Epidermal melanocyte (primary cell): ENCODE results near the gene RAI14.

Source experiments
- DNase-seq: peaks from one replicate; pipeline ENCODE4 v3.0.0; 2011; ENCODE audit warnings: low spot score; ENCODE audit not compliant: insufficient read length

Gene RAI14

DNA sequence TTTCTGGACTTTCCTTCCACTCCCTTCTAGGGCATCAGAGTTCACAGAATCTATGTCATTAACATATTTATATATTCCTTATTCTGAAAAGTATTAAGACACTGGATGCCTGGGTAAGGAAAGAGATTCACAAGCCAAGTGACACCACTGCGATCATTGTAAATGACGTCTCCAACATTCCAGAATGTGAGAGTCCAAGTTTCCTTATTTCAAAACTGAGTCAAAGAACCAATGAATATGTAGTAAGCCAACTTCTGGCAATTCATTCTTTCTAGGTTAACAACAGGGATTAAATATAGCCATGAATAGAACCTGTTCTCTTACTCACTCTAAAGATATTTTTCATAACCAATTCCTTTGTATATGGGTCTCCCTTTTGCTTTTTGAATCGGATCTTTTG, 18.1 kb downstream of the RAI14 start:
- no peak for DNase-seq

DNA sequence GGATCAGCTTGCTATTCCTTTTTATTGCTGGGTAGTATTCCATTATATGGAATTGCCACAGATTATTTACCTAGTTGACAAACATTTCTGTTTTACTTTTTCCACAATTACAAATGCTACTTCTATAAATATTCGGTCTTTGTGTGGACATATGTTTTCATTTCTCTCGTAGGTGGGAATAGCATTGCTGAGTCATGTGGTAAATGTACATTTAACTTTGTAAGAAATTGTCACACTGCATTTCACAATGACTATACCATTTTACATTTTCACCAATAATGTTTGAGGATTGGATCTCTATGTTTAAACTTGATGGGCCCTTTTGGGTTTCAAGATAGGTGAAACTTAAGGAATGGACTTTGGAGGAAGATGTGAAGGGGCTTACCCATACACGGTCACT, 19.7 kb downstream of the RAI14 start:
- DNase-seq, result no peak

- no peak for DNase-seq
These were observed 20.3 kb downstream of the RAI14 start for GRCh38 chr5:34676416-34676815.

- DNase-seq, result no peak
These were observed 21.3 kb downstream of the RAI14 start for GRCh38 chr5:34677428-34677827.

DNA sequence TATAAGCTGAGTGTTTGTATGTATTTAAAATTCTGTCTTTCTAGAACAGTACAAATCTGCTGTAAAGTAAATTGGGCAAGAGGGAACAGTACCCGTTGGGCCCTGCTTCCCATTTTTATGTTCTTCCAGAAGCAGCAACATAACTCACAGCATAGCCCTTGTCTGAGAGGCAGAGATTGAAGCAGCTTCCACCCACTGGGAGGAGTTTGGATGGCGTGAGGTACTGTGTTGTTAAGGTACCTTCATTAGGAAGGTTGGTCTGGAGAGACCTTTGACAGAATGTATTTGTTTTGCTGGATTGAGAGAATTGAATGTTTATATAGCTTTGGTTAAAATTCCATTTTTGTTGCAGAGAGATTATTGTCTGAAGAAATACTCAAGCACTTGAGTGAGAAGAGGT, 24.8 kb downstream of the RAI14 start:
- DNase-seq, result no peak

DNA sequence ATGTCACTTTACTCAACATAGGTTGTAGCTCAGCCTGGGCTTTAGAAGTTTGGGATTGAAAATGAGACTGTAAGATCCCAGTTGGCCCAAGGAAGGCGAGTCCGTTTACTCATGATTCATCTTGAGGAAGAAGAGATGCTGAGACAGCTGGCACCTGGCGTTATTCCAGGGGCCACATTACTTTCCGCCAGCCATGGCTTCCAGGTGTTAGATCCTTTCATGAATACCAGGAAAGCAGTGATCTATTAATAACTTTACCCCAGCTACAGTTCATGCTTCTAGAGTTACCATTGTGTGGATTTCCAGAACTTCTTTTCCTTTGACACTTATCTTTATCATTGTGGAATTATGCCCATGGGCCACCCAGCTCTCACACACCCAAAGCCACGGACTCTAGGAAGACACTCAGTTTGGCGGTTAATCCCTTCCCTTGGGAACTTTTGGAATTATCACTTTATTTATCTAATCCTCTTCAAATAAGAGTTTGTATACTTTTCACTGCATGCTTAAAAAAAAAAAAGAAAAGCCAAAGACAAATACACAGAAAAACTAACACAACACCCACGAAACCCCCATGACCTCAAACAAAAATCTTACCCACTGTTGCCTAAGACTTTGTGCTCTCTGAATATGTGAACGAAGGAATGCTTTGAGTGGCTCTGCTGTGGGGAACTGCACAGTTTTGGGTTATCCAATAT, 26.9 kb downstream of the RAI14 start:
- DNase-seq, result no peak

- DNase-seq, result no peak
These were observed 28.3 kb downstream of the RAI14 start for GRCh38 chr5:34684281-34684979.

GRCh38 chr5:34684980-34685352, 28.8 kb downstream of the RAI14 start:
- no peak for DNase-seq

DNA sequence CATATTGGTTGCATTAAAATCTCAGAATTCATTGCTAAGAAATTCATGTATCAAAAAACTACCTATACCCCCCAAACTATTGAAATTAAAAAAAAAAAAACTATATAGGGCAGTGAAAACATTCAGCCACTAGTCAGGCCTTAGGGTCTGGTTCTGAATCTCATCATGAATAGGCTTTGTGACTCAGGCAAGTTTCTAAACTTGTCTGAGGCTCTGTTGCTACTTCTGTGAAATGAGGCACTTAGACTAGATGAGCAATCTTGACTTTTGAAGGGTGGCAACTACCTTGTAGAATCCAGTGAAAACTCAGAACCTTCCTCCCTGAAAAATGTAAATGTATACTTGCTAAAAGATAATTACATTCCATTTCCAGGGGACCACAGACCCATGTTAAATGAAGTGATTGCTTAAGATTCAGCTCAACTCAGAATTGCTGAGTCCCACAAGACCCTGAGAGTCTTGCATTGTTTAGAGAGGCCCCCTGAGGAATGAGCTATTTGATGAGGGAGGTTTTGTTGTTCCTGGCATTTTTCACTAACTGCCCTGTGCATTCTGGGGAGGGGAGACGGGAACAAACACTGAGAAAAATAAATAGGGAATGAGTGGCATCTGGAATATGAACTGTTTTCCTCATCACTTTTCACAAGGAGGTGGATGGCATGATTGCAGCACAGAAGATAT, 29.5 kb downstream of the RAI14 start:
- no peak for DNase-seq

DNA sequence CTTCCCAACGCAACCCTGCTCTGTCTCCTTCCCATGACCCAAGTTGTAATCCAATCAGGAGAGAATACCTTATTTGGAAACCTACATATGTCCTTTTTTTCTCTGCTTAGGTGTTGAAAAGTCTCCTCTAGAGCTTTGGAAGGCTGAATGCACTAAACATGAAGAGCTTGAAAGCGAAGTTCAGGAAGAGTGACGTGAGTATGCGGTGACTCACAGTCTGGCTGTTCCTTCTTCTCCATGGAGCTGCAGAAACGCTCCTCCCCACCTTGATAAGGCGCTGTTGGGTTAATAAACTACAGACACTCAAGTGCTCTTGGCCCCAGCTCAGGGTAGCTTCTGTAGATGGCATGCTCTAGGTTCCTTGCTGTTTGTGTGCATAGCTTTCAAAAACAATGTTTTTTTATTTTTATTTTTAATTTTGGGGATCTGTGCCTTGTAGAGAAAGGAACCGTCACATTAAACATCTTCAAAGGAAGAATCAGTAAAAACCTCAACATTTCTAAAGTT, 30.7 kb downstream of the RAI14 start:
- DNase-seq, result no peak

DNA sequence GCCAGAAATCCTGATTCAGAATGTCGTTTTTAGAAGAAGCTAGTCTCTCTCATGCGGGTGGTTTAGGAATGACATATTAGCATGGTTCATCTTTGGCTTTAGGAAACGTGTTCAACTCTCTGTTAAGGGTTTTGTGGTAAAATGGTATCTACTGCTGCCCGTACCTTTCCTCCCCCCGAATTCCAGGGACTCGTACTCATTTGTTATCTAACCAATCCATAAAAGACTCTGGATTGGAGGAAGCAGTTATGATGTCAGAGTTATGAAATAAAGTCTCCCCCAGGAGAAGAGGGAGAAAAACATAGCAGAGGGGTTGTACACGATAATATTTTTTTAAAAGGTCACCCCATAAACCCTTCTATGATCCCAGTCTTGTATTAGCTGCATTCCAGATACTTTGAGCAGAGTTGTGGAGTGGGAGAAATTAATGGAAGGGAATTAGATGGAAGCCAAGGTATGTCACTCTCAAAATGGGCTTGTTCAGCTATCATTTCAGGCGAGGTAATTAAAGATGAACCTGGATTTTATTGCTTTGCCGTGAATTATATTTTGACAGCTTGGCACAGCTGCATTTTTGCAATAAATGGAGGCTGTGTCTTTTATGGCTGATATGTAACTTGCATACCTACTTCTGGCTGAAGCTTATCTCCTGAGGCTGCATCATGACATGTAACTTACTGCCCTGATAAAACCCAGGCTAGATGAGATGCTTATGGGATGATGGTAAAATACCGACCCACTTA, 31.3 kb downstream of the RAI14 start:
- no peak for DNase-seq

DNA sequence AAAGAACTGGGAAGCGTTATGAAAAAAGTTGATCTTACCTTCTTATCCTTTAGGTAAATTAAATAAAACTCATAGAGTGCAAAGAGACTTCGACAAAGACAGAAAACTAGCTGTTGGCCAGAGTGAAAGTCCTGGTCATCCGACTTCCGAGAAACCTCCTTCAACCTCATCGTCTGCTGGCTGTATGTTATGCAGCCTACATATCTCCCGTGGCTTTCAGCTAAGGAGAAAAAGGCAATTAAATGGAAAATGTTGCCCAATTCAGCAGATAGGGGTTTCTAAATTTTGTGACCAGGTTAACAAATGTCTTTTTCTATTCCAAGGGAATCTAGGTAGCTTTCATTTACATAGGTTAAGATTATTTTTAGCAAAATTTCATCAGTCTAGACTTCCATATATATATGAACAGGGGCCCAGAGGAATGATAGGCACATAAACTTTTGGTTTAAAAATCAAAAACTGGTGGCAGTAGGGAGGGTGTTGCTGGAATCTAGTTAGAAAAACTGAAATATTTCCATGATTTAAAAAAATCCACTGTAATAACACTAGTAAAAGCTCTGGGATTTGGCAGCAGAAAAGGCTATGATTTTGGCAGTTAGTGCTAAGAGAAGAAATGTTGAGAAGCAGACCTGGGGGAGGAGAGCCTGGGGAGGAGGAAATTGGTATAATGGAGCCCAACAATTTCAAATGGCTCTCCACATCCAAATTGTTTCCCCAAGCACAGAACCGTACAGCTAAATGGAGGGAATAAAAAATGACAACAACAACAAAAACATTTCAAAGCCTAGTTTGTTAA, 32.1 kb downstream of the RAI14 start:
- no peak for DNase-seq

GRCh38 chr5:34690301-34690700, 34.2 kb downstream of the RAI14 start:
- no peak for DNase-seq

DNA sequence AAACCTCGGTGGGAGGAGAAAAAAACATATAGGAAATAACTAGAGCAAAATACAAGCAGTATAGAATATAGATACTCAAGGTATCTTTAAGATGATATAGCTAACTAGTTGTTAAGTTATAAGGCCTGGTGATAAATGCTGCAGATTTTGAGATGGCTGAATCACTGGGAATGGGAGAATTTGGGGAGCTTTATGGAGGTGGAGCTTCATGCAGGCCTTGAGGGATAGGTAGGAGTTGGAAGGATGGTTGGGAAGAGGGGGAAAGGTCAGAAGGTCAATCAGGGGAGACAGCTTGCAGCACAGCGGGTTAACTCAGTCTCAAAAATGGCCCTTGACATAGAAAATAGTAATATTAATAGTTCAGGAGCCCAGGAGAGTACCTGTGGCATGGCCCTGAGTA, 34.8 kb downstream of the RAI14 start:
- no peak for DNase-seq

GRCh38 chr5:34691326-34691725, 35.2 kb downstream of the RAI14 start:
- DNase-seq, result no peak

DNA sequence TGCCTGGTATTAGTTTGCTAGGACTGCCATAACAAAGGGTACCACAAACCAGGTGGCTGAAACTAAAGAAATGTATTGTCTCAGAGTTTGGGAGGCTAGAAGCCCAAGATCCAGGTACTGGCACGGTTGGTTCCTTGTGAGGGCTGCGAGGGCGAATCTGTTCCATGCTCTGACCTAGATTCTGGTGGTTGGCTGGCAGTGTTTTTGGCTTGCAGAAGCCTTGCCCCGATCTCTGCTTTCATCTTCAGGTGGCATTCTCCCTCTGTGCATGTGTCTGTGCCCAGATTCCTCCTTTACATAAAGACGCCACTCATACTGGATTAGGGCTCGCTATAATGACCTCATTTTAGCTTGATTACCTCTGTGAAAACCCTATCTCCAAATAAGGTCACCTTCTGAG, 36.7 kb downstream of the RAI14 start:
- no peak for DNase-seq

GRCh38 chr5:34694012-34694411, 37.9 kb downstream of the RAI14 start:
- DNase-seq, result no peak

- no peak for DNase-seq
These were observed 38.6 kb downstream of the RAI14 start for GRCh38 chr5:34694685-34695084.

DNA sequence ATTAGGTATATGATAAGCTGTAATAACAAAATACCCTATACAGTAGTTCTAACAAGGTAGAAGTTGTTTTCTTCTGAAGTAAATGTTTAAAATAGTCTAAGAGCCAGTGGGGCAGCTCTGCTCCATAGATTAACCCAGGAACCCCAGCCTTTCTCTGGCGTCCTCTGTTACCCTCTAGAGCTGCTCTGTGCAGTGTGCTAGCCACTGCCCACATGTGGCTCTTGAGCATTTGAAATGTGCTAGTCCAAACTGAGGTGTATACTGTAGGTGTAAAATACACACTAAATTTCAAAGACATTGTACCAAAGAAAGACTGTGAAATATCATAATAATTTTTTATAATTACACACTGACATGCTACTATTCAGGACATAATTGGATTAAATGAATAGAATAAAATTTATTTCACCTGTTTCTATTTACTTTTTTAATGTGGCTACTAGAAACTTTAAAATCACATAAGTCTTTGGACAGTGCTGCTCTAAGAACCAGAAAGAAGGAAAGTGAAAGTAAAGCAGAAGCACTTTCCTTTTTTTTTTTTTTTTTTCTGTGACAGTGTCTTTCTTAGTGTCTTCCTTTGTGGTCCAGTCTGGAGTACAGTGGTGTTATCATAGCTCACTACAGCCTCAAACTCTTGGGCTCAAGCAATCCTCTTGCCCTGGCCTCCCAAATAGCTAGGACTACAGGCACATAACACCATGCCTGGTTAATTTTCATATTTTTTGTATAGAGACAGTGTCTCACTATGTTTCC, 39.3 kb downstream of the RAI14 start:
- no peak for DNase-seq
